Naive B cell (primary cell): ENCODE results near the gene FKBP15. TPM values are rescaled to one million over a fixed set of nuclear protein-coding genes. Genes with fewer than 3 reads are reported as not detected.
"Not testable (repeated sequence)": the region's sequence is repeated elsewhere in the genome, so short reads cannot be mapped to it uniquely, and the experiment has no call there.

Experiments used
- ATAC-seq, 2 donors: fragments of 150-1000 bp; cut with Tn5 transposase; 2 replicates each; pipeline ENCODE4 v1.10.0; 2021; ENCODE audit warnings: low read depth in 2 of 2, mild to moderate bottlenecking in 2 of 2, moderate library complexity in 2 of 2
- DNase-seq: peaks from one replicate; pipeline ENCODE4 v3.0.0; 2022
- H3K27ac Mint-ChIP-seq, 6 donors: one replicate each; pipeline ENCODE4 v1.8.0; 2020 to 2022; ENCODE audit warnings: mild to moderate bottlenecking in 6 of 6, mixed read lengths in 6 of 6, moderate library complexity in 5 of 6, inconsistent platforms in 2 of 6
- H3K27me3 Mint-ChIP-seq, 3 donors: one replicate each; pipeline ENCODE4 v1.8.0; 2021 to 2022; ENCODE audit warnings: mixed read lengths in 3 of 3, mild to moderate bottlenecking in 1 of 3
- H3K36me3 Mint-ChIP-seq, 2 donors: one replicate each; pipeline ENCODE4 v1.8.0; 2020 to 2022; ENCODE audit warnings: mixed read lengths in 2 of 2, inconsistent platforms in 1 of 2, mild to moderate bottlenecking in 1 of 2
- H3K4me1 Mint-ChIP-seq, 3 donors: one replicate each; pipeline ENCODE4 v1.8.0; 2020 to 2022; ENCODE audit warnings: mixed read lengths in 3 of 3, inconsistent platforms in 1 of 3, mild to moderate bottlenecking in 1 of 3, moderate library complexity in 1 of 3
- H3K4me3 Mint-ChIP-seq, 8 donors: one replicate each; pipeline ENCODE4 v1.8.0; 2020 to 2022; ENCODE audit warnings: mild to moderate bottlenecking in 8 of 8, mixed read lengths in 8 of 8, moderate library complexity in 8 of 8, inconsistent platforms in 2 of 8
- H3K9me3 Mint-ChIP-seq, 7 donors: one replicate each; pipeline ENCODE4 v1.8.0; 2020 to 2022; ENCODE audit warnings: mixed read lengths in 7 of 7, mild to moderate bottlenecking in 5 of 7, inconsistent platforms in 2 of 7, moderate library complexity in 1 of 7
- polyA plus RNA-seq, 6 donors: library from polyadenylated mRNA; unstranded; fragments of 300-500 nt; fragmentation: Illumina TruSeq; gene quantifications; one replicate each; pipeline ENCODE4 v1.2.3, GENCODE V29; 2021; ENCODE audit warnings: low read depth in 6 of 6

Gene FKBP15
- polyA plus RNA-seq, 6 donors from 2014 or later = 1.9 to 19.7 (median 11.1) TPM

GRCh38 chr9:113160571-113160970, 60.5 kb downstream of the FKBP15 start:
- Mint-ChIP-seq H3K4me3 (no peak overlapping the region), H3K4me1 (peaks cover 0 to 8% (median 8%) of the 10 kb centered on the region in 3 donors), H3K9me3 (no peaks in the 10 kb centered on the region), H3K36me3 (peaks cover 20 to 26% of the 10 kb centered on the region in 2 donors), H3K27ac (peak overlapping the region in 1 of 6 donors; percentile 87), H3K27me3 (no peaks in the 10 kb centered on the region)
- ATAC-seq (no peak), DNase-seq (no peak)

DNA sequence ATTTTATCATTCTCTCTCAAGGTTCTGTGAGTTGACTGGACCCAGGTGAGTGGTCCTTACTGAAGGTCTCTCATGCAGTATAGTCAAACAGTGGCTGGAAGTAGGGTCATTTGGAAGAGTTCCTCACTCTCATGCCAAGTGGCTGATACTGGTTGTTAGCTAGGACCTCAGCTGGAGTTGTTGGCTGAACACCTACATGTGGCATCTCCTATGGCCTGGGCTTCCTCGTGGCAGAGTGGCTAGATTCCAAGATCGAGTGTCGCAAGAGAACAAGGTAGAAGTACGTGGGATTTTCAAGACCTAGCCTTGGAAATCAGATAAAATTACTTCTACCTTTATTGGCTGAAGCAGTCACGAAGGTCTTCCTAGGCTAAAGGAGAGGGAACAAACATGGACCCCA, 62.6 kb downstream of the FKBP15 start:
- H3K36me3 Mint-ChIP-seq = peaks cover 13 to 23% of the 10 kb centered on the region in 2 donors
- H3K27ac Mint-ChIP-seq = peak overlapping the region in 3 of 6 donors; percentile 42 to 79 (median 67)

DNA sequence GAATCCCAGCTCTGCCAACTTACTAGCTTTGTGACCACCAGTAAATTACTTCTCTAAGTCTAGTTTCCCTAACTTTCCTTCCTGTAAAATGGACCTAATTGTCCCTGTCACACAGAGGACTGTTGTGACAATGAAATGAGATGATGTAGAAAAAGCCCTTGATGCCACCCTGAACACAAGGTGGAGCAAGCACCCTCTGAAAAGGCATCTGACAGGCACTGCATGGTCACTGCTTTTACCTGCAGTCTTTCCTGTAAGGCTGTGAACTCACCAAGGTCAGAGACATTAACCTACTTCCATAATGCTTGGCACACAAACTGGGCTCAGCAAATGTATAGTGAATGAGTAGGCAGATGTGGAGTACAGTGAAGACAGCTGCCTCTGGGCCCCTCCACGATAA, 64.2 kb downstream of the FKBP15 start:
- no peaks in the 10 kb centered on the region for H3K9me3 Mint-ChIP-seq
- H3K27me3 Mint-ChIP-seq = no peaks in the 10 kb centered on the region
- H3K4me3 Mint-ChIP-seq = no peak overlapping the region
- DNase-seq (no peak), ATAC-seq (no peak)
- H3K27ac Mint-ChIP-seq = peak overlapping the region in 3 of 6 donors; percentile 19 to 85 (median 75)
- H3K4me1 Mint-ChIP-seq = peaks cover 4 to 19% (median 18%) of the 10 kb centered on the region in 3 donors
- peaks cover 8% of the 10 kb centered on the region in 2 donors for H3K36me3 Mint-ChIP-seq

More for the DNA sequence above, 62.6 kb downstream of the FKBP15 start:
- H3K27me3 Mint-ChIP-seq = no peaks in the 10 kb centered on the region
- no peak overlapping the region for H3K4me3 Mint-ChIP-seq
- peaks cover 4 to 13% (median 12%) of the 10 kb centered on the region in 3 donors for H3K4me1 Mint-ChIP-seq
- ATAC-seq (no peak), DNase-seq (no peak)
- no peaks in the 10 kb centered on the region for H3K9me3 Mint-ChIP-seq

- Mint-ChIP-seq H3K4me1 (peaks cover 4 to 23% (median 22%) of the 10 kb centered on the region in 3 donors), H3K27ac (peak overlapping the region in 4 of 6 donors; percentile 13 to 79 (median 65)), H3K36me3 (peaks cover 6 to 8% of the 10 kb centered on the region in 2 donors), H3K27me3 (no peaks in the 10 kb centered on the region), H3K9me3 (no peaks in the 10 kb centered on the region), H3K4me3 (peak overlapping the region in 1 of 8 donors; percentile 33)
- peak; percentile 3 for DNase-seq
- ATAC-seq = peak in 1 of 2 donors; percentile 45
These were observed 65.0 kb downstream of the FKBP15 start for GRCh38 chr9:113155911-113156588.

DNA sequence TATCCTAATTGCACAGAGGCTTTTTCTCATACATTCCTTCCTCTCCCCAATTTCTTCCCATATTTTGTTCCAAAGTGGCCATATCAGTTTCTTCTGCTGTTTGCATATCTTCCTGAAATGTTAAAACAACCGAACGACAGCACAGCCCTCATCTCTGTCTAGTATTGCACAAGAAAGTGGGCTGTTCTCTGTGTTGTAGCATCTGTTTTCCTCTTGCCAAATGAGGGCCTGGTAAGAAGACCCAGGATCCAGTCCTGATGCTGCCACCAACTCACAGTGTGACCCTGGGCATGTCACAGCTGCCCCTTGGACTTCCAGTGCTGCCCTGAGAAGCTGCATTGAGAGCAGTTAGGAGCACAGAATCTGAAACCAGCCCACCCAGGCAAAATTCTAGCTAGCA, 66.1 kb downstream of the FKBP15 start:
- DNase-seq = no peak
- H3K27me3 Mint-ChIP-seq = no peaks in the 10 kb centered on the region
- no peak overlapping the region for H3K4me3 Mint-ChIP-seq
- peaks cover 4 to 28% (median 22%) of the 10 kb centered on the region in 3 donors for H3K4me1 Mint-ChIP-seq
- no peak overlapping the region for H3K27ac Mint-ChIP-seq
- peaks cover 0 to 8% of the 10 kb centered on the region in 2 donors for H3K36me3 Mint-ChIP-seq
- no peak for ATAC-seq
- no peaks in the 10 kb centered on the region for H3K9me3 Mint-ChIP-seq

GRCh38 chr9:113154471-113154870, 66.6 kb downstream of the FKBP15 start:
- Mint-ChIP-seq H3K4me3 (no peak overlapping the region), H3K4me1 (peaks cover 4 to 28% (median 22%) of the 10 kb centered on the region in 3 donors), H3K9me3 (no peaks in the 10 kb centered on the region), H3K27ac (no peak overlapping the region), H3K36me3 (peaks cover 0 to 8% of the 10 kb centered on the region in 2 donors), H3K27me3 (no peaks in the 10 kb centered on the region)
- no peak for ATAC-seq
- no peak for DNase-seq

DNA sequence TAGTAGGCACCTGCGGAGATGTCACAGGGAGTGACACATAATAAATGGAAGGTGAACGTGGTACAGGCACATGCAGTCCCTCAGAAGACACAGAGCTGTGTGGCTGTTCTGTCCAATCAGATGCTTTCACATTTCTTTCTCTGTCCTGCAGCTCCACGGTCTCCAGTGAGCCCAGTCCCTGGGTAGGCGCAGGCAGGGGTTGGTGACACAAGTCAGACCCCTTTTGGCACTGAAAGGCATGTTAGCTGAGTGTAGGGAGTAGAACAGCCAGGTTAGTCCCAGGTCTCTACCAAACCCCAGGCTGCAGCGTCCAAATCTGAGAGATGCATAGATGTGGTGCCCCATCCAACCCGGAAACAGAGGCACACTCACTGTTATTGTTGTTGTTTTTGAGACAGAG, 67.5 kb downstream of the FKBP15 start:
- H3K27me3 Mint-ChIP-seq = peaks cover 0 to under 1% (median 0%) of the 10 kb centered on the region in 3 donors
- H3K4me3 Mint-ChIP-seq = peak overlapping the region in 1 of 8 donors; percentile 88
- ATAC-seq = no peak
- peaks cover 4 to 28% (median 22%) of the 10 kb centered on the region in 3 donors for H3K4me1 Mint-ChIP-seq
- DNase-seq = no peak
- no peaks in the 10 kb centered on the region for H3K9me3 Mint-ChIP-seq
- peaks cover 0 to 4% of the 10 kb centered on the region in 2 donors for H3K36me3 Mint-ChIP-seq
- no peak overlapping the region for H3K27ac Mint-ChIP-seq

DNA sequence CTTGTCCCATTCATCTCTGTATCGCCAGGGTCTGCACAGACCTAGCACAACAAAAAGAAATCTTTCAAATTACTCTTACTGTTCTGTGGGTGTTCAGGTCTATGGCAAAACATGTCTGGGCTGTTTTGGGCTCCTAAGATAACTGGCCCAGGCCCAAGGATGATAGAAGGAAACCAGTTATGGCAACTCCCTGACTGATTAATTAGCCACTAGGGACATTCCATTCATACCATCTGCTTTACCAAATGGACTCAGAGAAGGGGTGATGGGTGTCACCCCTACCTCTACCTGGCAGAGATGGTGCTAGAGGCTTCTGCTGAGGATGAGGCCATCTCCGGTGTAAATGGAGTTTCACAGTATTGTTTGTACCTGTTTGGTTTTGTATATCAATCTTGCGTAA, 68.4 kb downstream of the FKBP15 start:
- Mint-ChIP-seq H3K27ac (peak overlapping the region in 2 of 6 donors; percentile 9 to 53), H3K36me3 (no peaks in the 10 kb centered on the region)
- no peak for DNase-seq

DNA sequence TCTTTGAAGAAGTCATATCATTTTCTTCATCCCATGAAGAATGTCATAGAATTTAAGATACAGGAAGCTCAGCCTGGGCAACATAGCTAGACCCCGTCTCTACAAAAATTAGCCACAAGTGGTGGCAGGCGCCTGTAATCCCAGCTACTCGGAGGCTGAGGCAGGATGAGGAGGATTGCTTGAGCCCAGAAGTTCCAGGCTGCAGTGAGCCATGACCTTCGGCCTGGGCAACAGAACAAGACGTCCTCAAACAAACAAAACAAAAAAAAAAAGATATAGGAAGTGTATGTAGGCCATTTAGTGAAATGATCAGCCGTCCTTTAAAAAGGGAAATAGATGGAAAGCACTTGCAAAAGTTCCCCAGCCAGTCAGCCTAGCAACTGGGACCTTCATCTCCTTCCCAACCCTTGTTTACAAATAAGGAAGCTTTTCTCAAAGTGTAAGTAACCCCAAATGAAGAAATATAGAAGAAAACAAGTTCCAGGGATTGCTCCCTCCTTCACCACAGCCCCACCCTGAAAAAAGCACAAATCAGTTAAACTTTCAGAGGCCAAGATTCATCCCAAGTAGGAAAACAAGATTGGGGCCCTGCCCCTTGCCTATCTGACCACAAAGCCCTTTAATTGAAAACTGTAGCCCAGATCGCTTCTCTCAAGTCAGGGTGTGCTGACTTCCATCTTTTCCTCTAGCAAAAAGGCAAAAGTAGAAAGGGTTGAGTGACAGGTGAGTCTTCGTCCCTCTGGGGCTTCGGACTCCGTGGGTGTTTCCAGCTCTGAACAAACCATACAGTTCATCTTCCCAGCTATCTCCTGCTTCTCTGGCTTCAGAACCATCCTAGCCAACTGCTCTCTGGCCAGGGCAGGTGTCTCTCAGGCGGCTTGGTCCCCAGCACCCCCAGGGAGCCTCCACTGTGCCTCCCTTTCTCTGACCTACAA, 69.1 kb downstream of the FKBP15 start:
- no peak for ATAC-seq
- H3K4me1 Mint-ChIP-seq = peaks cover 4 to 28% (median 22%) of the 10 kb centered on the region in 3 donors

More for the DNA sequence above, 68.4 kb downstream of the FKBP15 start:
- Mint-ChIP-seq H3K4me3 (peak overlapping the region; percentile 41 to 88 (median 83)), H3K27me3 (peaks cover 0 to 5% (median 0%) of the 10 kb centered on the region in 3 donors), H3K4me1 (peaks cover 4 to 28% (median 22%) of the 10 kb centered on the region in 3 donors), H3K9me3 (no peaks in the 10 kb centered on the region)
- ATAC-seq = no peak

GRCh38 chr9:113150670-113151611, 70.1 kb downstream of the FKBP15 start, which contains the start of gene SLC31A2:
TSS of gene SLC31A2 (plus strand) at chr9:113151007. CDS start at chr9:113151075, 68 bp downstream.
- ATAC-seq (peak; percentile 95 to 96), DNase-seq (peak; percentile 78)
- Mint-ChIP-seq H3K4me3 (peak within 1 kb of the TSS; percentile 74 to 93 (median 84)), H3K27me3 (peaks cover 2 to 13% (median 6%) of the 10 kb centered on the region in 3 donors), H3K9me3 (no peaks in the 10 kb centered on the region), H3K27ac (peak within 1 kb of the TSS in 3 of 6 donors; percentile 15 to 88 (median 70)), H3K4me1 (peaks cover 4 to 24% (median 18%) of the 10 kb centered on the region in 3 donors), H3K36me3 (no peaks in the 10 kb centered on the region)

More for the DNA sequence above, 69.1 kb downstream of the FKBP15 start:
- DNase-seq = no peak
- H3K27ac Mint-ChIP-seq = peak overlapping the region in 2 of 6 donors; percentile 9 to 42
- peaks cover 0 to 5% (median 0%) of the 10 kb centered on the region in 3 donors for H3K27me3 Mint-ChIP-seq
- no peaks in the 10 kb centered on the region for H3K36me3 Mint-ChIP-seq
- peak overlapping the region; percentile 74 to 93 (median 84) for H3K4me3 Mint-ChIP-seq
- H3K9me3 Mint-ChIP-seq = no peaks in the 10 kb centered on the region

DNA sequence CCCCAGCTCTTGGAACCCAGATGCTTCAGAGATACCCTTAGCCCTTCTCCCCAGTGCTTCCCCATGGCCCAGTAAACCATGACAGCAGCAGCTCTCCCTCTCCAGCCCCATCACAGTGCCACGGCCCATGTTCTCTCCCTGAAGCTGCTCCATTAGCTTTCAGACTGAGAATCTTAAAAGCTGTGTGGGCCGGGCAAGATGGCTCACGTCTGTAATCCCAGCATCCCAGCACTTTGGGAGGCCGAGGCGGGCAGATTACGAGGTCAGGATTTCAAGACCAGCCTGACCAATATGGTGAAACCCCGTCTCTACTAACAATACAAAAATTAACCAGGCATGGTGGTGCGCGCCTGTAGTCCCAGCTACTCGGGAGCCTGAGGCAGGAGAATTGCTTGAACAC, 71.5 kb downstream of the FKBP15 start:
- not testable (repeated sequence) for DNase-seq, H3K36me3 Mint-ChIP-seq, H3K9me3 Mint-ChIP-seq, ATAC-seq, H3K27ac Mint-ChIP-seq
- H3K4me1 Mint-ChIP-seq = peaks cover 0 to 15% (median 11%) of the 10 kb centered on the region in 3 donors
- H3K4me3 Mint-ChIP-seq = peak overlapping the region in 4 of 8 donors; percentile 32 to 88 (median 76)
- H3K27me3 Mint-ChIP-seq = peaks cover 12 to 26% (median 20%) of the 10 kb centered on the region in 3 donors

- H3K36me3 Mint-ChIP-seq = peaks cover 0 to 8% of the 10 kb centered on the region in 2 donors
- ATAC-seq (no peak), DNase-seq (no peak)
- H3K4me3 Mint-ChIP-seq = peak overlapping the region in 3 of 8 donors; percentile 37 to 88 (median 83)
- no peaks in the 10 kb centered on the region for H3K9me3 Mint-ChIP-seq
- H3K4me1 Mint-ChIP-seq = peaks cover 0 to 15% (median 11%) of the 10 kb centered on the region in 3 donors
- peaks cover 14 to 32% (median 26%) of the 10 kb centered on the region in 3 donors for H3K27me3 Mint-ChIP-seq
- H3K27ac Mint-ChIP-seq = no peak overlapping the region
These were observed 72.1 kb downstream of the FKBP15 start for GRCh38 chr9:113148781-113149510.
